DND-41 (cell line): Measurements from ENCODE around the gene VIT.

Source experiments
- CTCF ChIP-seq: IDR thresholded peaks from 2 replicates; pipeline ENCODE4 v1.5.1; 2012; ENCODE audit warnings: borderline replicate concordance, low read length, moderate library complexity, mild to moderate bottlenecking; ENCODE audit not compliant: poor library complexity, severe bottlenecking; ENCODE audit errors: extremely low read depth
- EZH2 ChIP-seq: IDR thresholded peaks from 3 replicates; pipeline ENCODE4 v1.6.1; 2012; ENCODE audit warnings: borderline replicate concordance, low read depth, mild to moderate bottlenecking, moderate library complexity, low read length, inconsistent platforms; ENCODE audit not compliant: severe bottlenecking

DNA sequence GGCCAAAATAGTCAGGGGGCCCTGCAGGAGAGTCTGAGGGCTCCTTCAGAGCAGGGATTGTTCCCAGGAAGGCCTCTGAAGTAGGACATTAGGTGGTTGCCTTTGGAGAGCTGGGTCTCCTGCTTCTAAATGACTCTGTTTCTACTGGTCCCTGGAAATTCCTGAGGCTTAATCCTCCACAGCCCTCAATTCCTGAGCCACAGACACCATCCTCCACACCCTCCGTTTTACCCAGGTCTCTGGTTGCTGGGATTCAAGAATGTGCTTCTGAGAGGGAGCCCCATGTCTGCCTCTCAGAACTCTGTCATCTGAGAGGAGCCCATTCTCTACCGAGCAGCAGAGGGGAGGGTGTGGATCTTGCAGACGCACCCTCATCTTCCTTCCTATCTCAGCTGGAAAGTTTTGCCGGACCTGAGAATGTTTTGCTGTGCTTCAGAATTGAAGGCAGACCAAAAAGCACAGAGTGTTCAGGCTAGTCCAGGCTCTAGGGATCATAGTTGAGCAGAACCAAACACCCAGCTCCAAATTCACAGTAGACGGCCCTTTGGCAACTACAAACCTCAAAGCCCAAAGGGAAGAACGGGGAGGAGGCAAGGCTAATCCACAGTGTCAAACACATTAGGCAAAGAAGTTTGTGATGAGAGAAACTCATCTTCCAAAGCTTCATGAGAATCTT, 8.1 kb downstream of the VIT start:
- TF ChIP-seq EZH2, result no peak
- no peak for TF ChIP-seq CTCF
